GM13977 (cell line): ENCODE data around the gene TMPRSS2.

ENCODE experiments used
- DNase-seq: peaks from one replicate; pipeline ENCODE4 v3.0.0; 2012; ENCODE audit warnings: low spot score
- CTCF ChIP-seq: IDR thresholded peaks from 2 replicates; pipeline ENCODE4 v1.5.1; 2012; ENCODE audit warnings: mild to moderate bottlenecking, control low read depth; ENCODE audit not compliant: insufficient read depth; ENCODE audit errors: extremely low read depth, missing control alignments
- in situ Hi-C: fragments of 300-500 bp; cut with MboI; formaldehyde crosslinking; loops from one replicate; pipeline ENCODE4 v1.12.0; 2022; ENCODE audit warnings: low sequenced_read_pairs, low pct_unique_long_range_greater_than_20kb, mixed read lengths, inconsistent platforms; ENCODE audit not compliant: unreplicated experiment

TMPRSS2 gene

GRCh38 chr21:41526478-41527087, 18.6 kb upstream of the TMPRSS2 start:
- in situ Hi-C loops: no loop called here
- TF ChIP-seq CTCF: no peak
- no peak for DNase-seq

DNA sequence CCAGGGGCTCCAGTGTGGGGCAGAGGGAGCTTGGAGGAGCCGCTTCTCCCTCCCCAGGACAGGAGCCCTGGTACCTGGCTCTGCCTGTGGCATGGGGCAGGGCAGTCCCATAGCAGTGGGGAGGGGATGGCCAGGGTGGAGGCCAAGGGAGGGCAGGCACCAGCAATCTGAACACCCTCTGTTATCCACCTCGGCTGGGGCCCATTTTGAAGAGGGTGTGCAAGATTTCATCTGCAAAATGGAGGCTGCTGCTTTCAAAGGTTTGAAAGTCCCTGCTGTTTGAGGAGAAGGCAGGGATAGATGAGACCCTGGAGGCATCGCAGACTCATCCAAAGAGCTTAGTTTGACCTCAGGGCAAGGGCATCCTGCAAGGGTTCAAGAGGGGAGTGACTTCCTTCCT, 15.2 kb upstream of the TMPRSS2 start:
- no peak for DNase-seq
- in situ Hi-C loops: no loop called here
- no peak for TF ChIP-seq CTCF

- no peak for DNase-seq
- no peak for TF ChIP-seq CTCF
- in situ Hi-C loops: no loop called here
Measured at GRCh38 chr21:41521489-41522027, 13.6 kb upstream of the TMPRSS2 start.

DNA sequence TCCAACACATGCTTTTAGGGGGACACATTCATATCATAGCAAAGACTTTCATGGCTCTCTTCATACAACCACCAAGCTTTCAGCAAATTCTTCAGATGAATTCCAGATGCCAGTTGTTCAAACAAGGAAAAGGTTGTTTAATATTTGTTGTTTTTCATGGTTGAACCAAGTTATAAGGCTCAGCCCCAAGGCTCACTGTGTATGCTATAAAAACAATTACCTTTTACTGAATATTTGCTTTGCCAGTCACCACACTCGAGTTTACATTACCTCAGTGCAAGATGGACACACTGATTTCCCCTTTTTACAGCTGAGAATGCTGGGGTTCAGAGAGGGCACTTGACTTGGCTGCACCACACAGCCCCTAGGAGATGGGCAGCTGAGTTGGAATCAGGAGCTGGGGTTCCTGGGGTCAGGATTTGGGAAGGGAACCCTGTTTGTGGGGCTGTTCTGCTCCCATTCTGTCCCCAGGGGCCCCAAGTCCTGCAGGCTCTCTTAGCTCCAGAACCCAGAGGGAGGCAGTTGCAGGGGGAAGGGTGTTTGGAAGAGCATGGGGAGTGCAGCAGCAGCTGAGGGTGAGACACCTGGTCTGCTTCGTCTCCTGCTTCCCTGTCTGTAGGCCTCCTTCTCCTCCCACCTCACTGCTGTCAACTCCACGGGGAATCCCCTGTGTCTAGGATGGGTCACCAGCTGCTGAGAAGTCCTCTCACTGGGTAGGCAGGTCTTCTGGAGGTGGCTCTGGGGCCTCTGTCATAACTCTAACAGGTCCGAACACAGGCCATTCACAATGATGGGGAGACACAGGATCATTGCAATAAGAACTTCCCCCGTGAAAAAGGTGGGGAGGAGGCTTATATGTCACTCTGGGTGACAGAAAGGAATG, 12.8 kb upstream of the TMPRSS2 start:
- in situ Hi-C loops: no loop called here
- DNase-seq: no peak
- TF ChIP-seq CTCF: no peak

DNA sequence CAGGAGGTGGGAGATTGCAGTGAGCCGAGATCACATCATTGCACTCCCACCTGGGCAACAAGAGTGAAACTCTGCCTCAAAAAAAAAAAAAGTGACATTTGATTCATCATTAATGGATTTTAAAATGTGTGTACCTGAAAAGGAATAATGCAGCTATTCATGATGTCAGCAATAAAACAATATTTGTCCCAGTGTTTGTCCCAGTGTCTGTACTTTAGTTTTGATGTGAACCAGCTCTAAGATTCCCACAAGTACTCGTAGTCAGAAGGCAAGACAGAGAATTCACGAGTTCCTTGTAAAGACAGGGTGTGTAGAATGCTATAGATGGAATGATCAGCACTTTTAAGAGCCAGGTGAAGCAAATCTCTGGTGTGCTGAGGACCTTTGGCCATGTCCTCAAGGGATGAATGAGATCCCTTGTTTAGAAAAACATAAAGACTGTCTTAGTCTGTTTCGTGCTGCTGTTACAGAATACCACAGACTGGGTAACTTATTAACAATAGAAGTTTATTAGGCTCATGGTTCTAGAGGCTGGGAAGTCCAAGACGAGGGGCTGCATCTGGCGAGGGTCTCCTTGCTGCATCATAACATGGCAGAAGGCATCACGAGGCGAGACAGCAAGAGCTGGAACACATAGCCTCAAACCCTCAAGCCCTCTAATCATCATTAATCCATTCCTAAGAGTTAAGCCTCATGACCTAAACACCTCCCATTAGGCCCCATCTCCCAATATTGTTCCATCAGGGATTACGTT, 12.0 kb upstream of the TMPRSS2 start:
- DNase-seq: no peak
- in situ Hi-C loops: no loop called here
- TF ChIP-seq CTCF: no peak

- in situ Hi-C loops: no loop called here
- TF ChIP-seq CTCF: no peak
- no peak for DNase-seq
Measured at GRCh38 chr21:41518757-41519156, 10.8 kb upstream of the TMPRSS2 start.
